SJSA1 (cell line): ENCODE results near the gene DCLK2. TPM values are rescaled to one million over a fixed set of nuclear protein-coding genes. Genes with fewer than 3 reads are reported as not detected.

Source experiments
- DNase-seq, 2 experiments: peaks; one replicate each; pipeline ENCODE4 v3.0.0-alpha.2; 2015 to 2020; ENCODE audit warnings: low spot score in 2 of 2, low read depth in 1 of 2
- H3K27ac ChIP-seq: fragments of 250-450 bp; sonication (Bioruptor Pico); 2 replicates; pipeline ENCODE4 v1.5.1; 2020; ENCODE audit warnings: mild to moderate bottlenecking, moderate library complexity
- H3K27me3 ChIP-seq: fragments of 250-450 bp; sonication (Bioruptor Pico); replicated peaks from 2 replicates; pipeline ENCODE4 v1.5.1; 2020; ENCODE audit warnings: mild to moderate bottlenecking, moderate library complexity
- H3K36me3 ChIP-seq: fragments of 250-450 bp; sonication (Bioruptor Pico); 2 replicates; pipeline ENCODE4 v1.5.1; 2020; ENCODE audit warnings: mild to moderate bottlenecking
- H3K4me1 ChIP-seq: fragments of 250-450 bp; sonication (Bioruptor Pico); replicated peaks from 2 replicates; pipeline ENCODE4 v1.6.1; 2021; ENCODE audit warnings: mild to moderate bottlenecking
- H3K4me3 ChIP-seq: fragments of 250-450 bp; sonication (Bioruptor Pico); 2 replicates; pipeline ENCODE4 v1.5.1; 2020; ENCODE audit warnings: mild to moderate bottlenecking
- H3K9me3 ChIP-seq: fragments of 250-450 bp; sonication (Bioruptor Pico); replicated peaks from 2 replicates; pipeline ENCODE4 v1.5.1; 2020; ENCODE audit warnings: mild to moderate bottlenecking
- total RNA-seq: library from RNA; depleted of rRNA; stranded (reverse); fragments of >200 nt; shearing (Covaris generic); gene quantifications from 2 replicates; pipeline ENCODE4 v1.2.3, GENCODE V29; 2014

The DCLK2 gene
- total RNA-seq, 1 experiment from 2014 or later: 5.7 TPM

DNA sequence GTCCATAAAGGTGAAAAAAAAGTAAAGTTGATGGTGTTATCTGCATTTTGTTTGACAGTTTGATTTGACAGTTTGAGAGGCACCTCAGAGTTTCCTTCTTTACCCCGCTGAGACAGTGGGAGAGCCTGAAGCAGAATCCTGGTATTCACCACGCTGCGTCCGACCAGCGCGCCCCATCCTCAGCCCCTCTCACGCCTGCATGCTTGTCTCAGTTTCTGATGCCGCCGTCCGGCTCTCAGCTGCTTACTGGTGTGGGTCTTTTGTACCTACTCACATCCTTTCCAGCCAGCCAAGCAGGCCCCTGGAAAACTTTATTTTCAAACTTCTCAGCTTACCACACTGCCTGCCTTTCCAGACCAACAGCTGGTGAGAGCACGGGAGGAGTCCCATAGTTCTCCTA lies 175.2 kb downstream of the DCLK2 start:
- no peaks in the 10 kb centered on the region for H3K9me3 ChIP-seq
- H3K4me1 ChIP-seq: no peaks in the 10 kb centered on the region
- H3K36me3 ChIP-seq: peaks cover 3% of the 10 kb centered on the region
- no peaks in the 10 kb centered on the region for H3K27me3 ChIP-seq
- DNase-seq: no peak
- no peak overlapping the region for H3K4me3 ChIP-seq
- no peak overlapping the region for H3K27ac ChIP-seq

DNA sequence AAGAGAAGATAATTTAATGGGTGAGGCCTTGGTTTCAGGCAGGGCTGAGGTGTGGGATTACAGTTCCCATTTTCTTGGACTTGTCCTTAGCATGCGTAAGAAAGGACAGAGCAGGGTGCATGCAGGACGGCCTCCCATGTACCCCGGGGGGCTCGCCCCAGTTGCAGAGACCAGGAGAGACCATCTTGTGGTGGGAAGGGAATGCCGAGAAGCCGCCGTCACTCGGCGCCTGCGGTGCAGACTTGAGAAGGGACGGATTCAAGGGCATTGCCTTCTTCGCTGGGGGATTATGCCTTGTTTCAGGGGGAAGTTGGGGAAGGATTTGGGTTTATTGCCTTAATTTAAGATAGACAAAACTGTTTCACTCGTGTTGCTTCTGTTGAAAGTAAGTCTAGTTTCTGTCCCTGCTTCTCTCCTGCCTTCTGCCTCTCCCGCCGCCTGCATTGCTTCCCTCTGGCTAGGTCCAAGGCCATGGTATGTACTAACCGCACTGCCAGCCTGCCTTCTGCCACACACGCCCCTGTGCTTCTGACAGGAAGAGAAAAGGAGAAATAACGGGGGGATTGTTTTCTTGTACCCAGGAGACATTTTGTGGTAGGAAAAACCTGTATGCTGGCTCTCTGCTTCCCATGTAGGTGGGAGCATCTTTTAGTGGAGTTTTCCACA lies 175.9 kb downstream of the DCLK2 start:
- Histone ChIP-seq H3K9me3 (no peaks in the 10 kb centered on the region), H3K36me3 (no peaks in the 10 kb centered on the region; the same call in none of the 2 replicates), H3K4me1 (no peaks in the 10 kb centered on the region), H3K27ac (no peak overlapping the region), H3K4me3 (no peak overlapping the region), H3K27me3 (no peaks in the 10 kb centered on the region)
- no peak for DNase-seq

DNA sequence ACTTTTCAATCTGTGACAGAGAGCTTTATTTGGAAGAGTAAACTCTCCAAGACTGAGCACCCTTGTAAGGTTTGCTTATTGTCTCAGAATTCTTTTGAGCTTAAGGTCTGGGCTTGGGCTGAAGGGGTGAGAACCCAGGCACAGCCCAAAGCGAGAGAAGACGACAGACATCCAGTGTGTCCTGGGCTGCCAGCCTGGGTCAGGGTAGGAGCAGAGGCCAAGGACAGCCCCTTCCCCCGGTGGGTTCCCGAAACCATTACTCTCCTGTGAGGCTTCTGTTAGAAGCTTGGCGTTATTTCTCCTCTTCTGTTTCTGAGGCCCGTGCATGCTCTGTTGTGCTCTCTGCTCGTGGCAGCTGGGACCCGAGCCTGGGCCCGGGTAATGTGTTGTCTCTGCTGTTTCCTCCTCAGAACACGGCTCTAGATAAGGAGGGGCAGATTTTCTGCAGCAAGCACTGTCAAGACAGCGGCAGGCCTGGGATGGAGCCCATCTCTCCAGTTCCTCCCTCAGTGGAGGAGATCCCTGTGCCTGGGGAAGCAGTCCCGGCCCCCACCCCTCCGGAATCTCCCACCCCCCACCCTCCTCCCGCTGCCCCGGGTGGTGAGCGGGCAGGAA lies 177.5 kb downstream of the DCLK2 start:
- Histone ChIP-seq H3K4me1 (no peaks in the 10 kb centered on the region), H3K27me3 (no peaks in the 10 kb centered on the region)
- DNase-seq: no peak

DNA sequence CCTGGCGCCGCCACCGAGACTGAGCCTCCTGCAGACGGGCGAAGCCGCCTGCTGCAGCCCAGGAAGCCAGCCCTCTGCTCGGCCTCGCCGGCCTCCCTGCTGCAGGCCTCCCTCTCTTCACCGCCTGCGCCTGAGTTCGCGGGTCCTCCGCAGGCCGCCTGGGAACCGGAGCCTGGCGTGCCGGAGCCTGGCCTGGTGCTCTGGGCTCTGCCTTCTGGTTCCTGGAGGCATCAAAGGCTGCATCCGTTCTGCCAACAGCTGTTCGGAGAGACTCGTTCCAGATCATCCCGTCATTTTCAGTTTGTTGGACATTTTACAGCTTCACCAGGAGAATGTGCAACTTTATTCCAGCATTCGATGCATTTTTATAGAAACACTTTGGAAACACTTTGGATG lies 178.0 kb downstream of the DCLK2 start:
- Histone ChIP-seq H3K4me3 (no peak overlapping the region), H3K36me3 (no peaks in the 10 kb centered on the region; the same call in none of the 2 replicates), H3K27me3 (no peaks in the 10 kb centered on the region), H3K27ac (no peak overlapping the region), H3K9me3 (no peaks in the 10 kb centered on the region), H3K4me1 (no peaks in the 10 kb centered on the region)
- DNase-seq: no peak

More for the DNA sequence above, 177.5 kb downstream of the DCLK2 start:
- Histone ChIP-seq H3K27ac (no peak overlapping the region), H3K4me3 (no peak overlapping the region), H3K36me3 (no peaks in the 10 kb centered on the region; the same call in none of the 2 replicates), H3K9me3 (no peaks in the 10 kb centered on the region)

DNA sequence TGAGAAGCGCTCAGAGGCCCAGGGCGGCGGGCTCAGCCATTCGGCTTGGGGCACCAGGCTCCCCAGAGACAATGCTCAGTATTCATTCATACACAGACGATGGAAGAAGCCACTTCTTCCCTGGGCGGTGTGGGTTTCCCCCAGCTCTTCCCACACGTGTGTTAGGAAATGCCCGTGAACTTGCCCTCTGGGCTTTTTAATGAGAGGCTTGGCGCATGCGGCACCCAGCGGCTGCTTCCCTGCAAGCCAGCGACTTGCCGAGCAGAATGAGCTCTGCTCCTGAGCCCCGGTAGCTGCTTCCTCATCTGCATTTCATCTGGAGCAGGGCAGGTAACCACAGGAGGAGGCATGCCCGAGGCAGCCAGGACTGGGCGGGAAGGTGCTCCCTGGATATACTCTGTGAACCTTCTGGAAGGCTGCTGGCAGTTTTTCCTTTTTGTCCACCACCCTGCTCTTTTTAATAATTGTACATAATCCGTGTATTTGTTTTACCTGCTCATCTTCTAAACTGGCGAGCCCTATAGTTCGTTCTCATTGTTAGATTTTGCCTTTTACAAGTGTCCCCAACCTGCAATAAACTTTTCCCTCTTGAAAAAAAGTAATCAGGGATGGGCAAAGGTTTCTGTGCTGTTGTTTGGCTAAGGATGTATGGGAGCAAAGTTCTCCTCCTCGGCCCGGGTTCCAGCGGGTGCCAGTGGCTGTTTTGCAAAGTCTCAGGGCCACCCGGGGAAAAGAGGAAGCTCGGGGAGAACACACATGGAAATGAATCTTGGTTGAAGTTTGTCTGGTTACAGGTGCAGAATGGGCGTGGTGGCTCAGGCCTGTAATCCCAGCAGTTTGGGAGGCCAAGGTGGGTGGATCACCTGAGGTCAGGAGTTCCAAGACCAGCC lies 178.8 kb downstream of the DCLK2 start:
- Histone ChIP-seq H3K4me3 (no peak overlapping the region), H3K27ac (no peak overlapping the region), H3K4me1 (no peaks in the 10 kb centered on the region), H3K9me3 (no peaks in the 10 kb centered on the region), H3K27me3 (no peaks in the 10 kb centered on the region), H3K36me3 (no peaks in the 10 kb centered on the region; the same call in none of the 2 replicates)
- no peak for DNase-seq

DNA sequence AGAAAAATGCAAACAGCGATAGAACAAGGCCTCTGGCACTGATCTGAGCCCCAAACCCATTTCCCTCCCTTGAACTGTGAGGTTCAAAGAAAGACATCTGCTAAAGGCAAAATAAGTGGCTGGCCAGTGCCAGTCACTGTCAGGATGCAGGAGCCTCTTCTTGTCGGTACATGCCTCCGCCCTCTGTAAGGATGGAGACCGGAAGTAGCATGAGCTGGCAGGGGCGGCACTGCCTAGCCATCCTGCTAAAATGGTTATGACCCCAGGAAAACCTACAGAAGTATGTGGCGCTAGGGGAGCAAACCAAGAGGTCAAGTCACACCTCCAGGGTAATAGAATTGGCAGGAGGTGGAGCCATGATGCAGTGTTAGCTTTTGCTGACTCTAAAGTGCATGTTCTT lies 180.3 kb downstream of the DCLK2 start:
- no peaks in the 10 kb centered on the region for H3K9me3 ChIP-seq
- H3K27ac ChIP-seq: no peak overlapping the region
- no peak overlapping the region for H3K4me3 ChIP-seq
- no peaks in the 10 kb centered on the region for H3K4me1 ChIP-seq
- no peaks in the 10 kb centered on the region; the same call in none of the 2 replicates for H3K36me3 ChIP-seq
- H3K27me3 ChIP-seq: no peaks in the 10 kb centered on the region
- DNase-seq: no peak

DNA sequence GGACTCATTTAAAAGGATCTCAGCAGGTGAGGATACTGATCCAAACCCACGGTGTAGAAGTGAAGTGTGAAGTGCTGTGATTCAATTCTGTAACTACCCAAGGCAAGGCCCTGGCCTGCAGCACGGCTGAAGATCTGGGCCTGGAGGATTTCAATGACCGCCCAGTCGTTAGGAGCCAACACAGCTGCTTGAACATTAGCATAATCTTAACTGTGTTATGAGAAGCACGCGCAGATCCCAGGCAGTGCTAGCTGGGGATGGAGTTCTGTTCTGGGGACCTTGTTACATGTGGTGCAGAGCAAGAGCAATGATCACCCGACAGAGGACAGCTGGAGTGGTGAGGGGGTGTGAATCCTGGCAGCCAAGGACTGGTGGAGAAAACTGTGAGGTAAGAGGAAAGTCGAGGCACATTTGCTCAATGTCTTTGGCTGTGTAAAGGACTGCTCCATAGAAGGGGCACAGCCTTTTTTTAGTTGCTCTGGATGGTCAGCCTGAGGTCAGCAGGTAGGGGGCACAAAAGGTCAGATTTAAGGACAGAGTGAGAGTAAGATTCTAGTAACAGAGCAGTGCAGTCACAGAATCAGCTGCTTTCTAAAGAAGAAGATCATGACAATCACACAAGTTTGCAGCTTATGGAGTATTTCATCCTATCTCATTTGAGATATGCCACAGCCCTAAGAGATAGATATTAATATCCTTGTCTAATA lies 181.8 kb downstream of the DCLK2 start:
- Histone ChIP-seq H3K4me3 (no peak overlapping the region), H3K4me1 (peaks cover 10% of the 10 kb centered on the region), H3K27me3 (no peaks in the 10 kb centered on the region), H3K27ac (no peak overlapping the region), H3K9me3 (no peaks in the 10 kb centered on the region), H3K36me3 (no peaks in the 10 kb centered on the region; the same call in none of the 2 replicates)
- DNase-seq: no peak

DNA sequence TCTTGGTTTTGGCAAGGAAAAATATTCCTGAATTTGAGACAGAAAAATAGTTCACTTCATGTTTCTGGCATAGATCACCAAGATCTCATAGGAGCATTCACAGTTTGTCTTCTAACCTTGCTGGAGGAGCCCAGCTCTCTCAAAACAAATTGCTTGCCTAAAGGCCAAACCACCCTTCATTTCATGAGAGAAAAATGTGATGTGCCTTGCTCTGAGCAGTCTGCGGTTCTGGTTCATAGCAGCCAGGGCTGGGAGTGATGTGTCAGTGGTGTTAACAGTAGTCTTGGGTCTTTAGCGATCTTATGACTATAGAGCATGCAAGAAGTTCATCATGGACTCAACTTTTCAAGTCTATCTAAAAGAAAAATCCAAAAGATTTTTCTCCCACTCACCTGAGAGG lies 183.3 kb downstream of the DCLK2 start:
- H3K4me1 ChIP-seq: peaks cover 17% of the 10 kb centered on the region
- no peak overlapping the region for H3K4me3 ChIP-seq
- H3K27me3 ChIP-seq: no peaks in the 10 kb centered on the region
- H3K9me3 ChIP-seq: no peaks in the 10 kb centered on the region; the same call in 1 of the 2 replicates
- no peak overlapping the region for H3K27ac ChIP-seq
- no peak for DNase-seq
- H3K36me3 ChIP-seq: no peaks in the 10 kb centered on the region; the same call in none of the 2 replicates

DNA sequence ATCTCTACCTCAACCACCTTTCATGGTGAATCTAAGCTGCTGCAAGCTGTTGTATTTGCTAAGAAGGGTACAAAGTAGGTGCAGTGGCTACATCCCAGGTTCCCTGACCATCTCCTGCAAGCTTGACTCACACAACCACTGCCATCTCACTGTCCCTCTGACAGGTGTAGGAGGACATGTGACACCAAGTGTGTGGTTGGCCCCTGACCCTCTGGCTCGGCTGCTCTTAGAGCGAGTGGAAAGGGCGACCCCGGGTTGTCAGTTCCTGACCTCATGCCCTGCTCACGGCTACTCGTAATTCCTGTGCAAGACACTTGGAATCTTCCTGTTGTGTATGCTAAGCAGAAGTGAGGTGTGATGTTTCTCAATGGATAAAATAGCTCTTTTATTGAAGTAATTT lies 184.4 kb downstream of the DCLK2 start:
- Histone ChIP-seq H3K27ac (no peak overlapping the region), H3K4me1 (peaks cover 22% of the 10 kb centered on the region), H3K9me3 (no peaks in the 10 kb centered on the region; the same call in 1 of the 2 replicates), H3K36me3 (no peaks in the 10 kb centered on the region; the same call in none of the 2 replicates), H3K27me3 (no peaks in the 10 kb centered on the region), H3K4me3 (no peak overlapping the region)
- no peak for DNase-seq

DNA sequence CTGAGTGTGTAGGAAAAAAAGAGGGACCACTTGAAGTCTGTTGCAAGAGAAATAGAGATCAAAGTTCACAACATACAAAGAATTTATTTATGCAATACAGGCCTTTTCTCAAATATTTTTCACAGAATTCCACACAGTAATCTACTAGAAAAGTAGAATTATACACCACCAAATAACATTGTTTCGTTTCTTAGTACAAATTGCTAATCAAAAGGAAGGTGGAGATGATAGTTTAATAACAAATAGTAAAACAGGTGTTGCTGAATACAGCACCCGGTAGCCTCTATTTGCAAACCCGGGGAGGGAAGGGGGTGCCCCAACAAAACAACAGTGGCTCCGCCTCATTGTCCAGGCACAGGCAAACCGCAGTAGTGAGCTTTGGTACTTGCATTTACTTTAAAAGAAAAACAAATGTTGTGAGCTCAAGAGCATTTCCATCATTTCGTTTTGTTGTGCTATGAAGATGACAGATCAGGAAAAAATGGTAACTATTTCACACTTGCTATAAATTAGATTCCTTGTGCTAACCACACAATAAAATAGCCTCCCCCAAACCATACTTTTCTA lies 186.4 kb downstream of the DCLK2 start:
- H3K4me1 ChIP-seq: peaks cover 33% of the 10 kb centered on the region
- H3K4me3 ChIP-seq: no peak overlapping the region
- H3K36me3 ChIP-seq: no peaks in the 10 kb centered on the region; the same call in none of the 2 replicates
- no peaks in the 10 kb centered on the region; the same call in 1 of the 2 replicates for H3K9me3 ChIP-seq
- H3K27ac ChIP-seq: no peak overlapping the region
- peak in 1 of 2 experiments; percentile 54 for DNase-seq
- no peaks in the 10 kb centered on the region for H3K27me3 ChIP-seq

DNA sequence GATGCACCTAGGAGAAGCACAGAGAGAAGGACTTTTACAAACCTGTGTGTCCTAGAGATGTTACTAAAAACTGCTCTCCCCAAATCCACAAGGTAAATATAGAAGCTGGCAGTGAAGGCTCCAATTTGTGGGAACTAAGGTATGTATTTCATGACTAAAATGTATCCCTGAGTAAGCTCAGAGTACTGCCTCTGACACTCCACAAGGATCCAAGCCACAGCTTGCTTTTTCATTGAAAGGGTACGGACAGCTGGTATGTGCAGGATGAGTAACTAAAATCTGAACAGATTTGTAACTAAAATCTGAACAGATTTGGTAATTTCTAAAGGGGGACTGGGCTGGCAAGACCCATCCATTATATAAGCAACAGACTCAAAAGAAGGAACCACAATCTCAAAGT lies 187.6 kb downstream of the DCLK2 start:
- no peaks in the 10 kb centered on the region; the same call in 1 of the 2 replicates for H3K36me3 ChIP-seq
- no peaks in the 10 kb centered on the region; the same call in 1 of the 2 replicates for H3K9me3 ChIP-seq
- DNase-seq: no peak
- no peak overlapping the region for H3K4me3 ChIP-seq
- no peaks in the 10 kb centered on the region for H3K27me3 ChIP-seq
- no peak overlapping the region for H3K27ac ChIP-seq
- H3K4me1 ChIP-seq: peaks cover 33% of the 10 kb centered on the region

DNA sequence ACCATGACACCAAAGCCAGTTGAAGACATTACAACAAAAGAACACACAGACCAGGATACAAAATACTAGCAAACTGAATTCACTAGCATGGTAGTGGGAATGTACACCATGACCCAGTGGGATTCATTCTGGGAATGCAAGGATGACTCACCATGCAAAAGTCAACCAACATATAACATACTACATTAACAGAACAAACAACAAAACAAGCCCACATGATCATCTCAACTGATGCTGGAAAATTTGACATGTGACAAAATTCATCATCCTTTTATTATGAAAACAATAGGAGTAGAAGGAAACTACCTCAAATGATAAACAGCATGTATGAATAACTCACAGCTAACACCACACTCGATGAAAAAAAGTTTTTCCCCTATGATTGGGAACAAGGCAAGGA lies 190.2 kb downstream of the DCLK2 start:
- Histone ChIP-seq H3K27ac (0 out of 2 replicates have a peak overlapping the region, but pooled peaks have one; percentile 18), H3K27me3 (no peaks in the 10 kb centered on the region), H3K36me3 (no peaks in the 10 kb centered on the region; the same call in 1 of the 2 replicates), H3K4me1 (peaks cover 33% of the 10 kb centered on the region), H3K4me3 (no peak overlapping the region), H3K9me3 (no peaks in the 10 kb centered on the region; the same call in 1 of the 2 replicates)
- peak in 1 of 2 experiments; percentile 24 for DNase-seq

DNA sequence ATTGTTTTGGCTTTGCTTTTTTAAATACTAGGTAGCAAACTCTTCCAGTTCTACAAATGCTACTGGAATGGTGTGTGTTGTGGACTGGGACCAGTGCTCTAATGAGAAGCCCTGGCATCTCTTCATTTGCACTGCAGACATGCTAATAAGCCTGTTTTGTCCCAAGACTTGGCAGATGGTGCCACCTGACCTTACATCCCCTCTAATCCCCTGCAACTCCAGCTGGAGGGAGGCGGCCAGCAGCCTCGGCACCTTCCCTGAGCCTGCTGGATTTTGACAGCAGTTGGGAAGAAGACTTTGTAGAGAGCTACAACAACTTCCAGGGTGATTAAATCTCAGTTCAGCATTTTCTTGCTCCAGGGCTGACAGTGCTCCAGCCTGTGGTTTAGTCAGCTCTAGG lies 200.0 kb downstream of the DCLK2 start:
- no peaks in the 10 kb centered on the region for H3K9me3 ChIP-seq
- no peak for DNase-seq
- H3K4me1 ChIP-seq: peaks cover 29% of the 10 kb centered on the region
- no peaks in the 10 kb centered on the region for H3K27me3 ChIP-seq
- H3K4me3 ChIP-seq: no peak overlapping the region
- no peaks in the 10 kb centered on the region for H3K36me3 ChIP-seq
- no peak overlapping the region for H3K27ac ChIP-seq
